K562 (cell line): ENCODE data around the gene USP48. TPM values are rescaled to one million over a fixed set of nuclear protein-coding genes. Genes with fewer than 3 reads are reported as not detected.

Source experiments
- CHD7 ChIP-seq: fragments of 200-600 bp; sonication (generic); IDR thresholded peaks from one replicate; pipeline ENCODE4 v1.6.1; 2012; ENCODE audit warnings: mild to moderate bottlenecking, low read depth, low read length, inconsistent platforms
- KLF13 ChIP-seq: fragments of 450-650 bp; IDR thresholded peaks from 2 replicates; pipeline ENCODE4 v1.6.1; 2016; ENCODE audit warnings: missing genetic modification characterization, low read depth, mild to moderate bottlenecking, missing compliant biosample characterization, moderate library complexity, borderline replicate concordance
- polyA plus RNA-seq, 8 experiments: library from polyadenylated mRNA; depleted of rRNA in 4 of 8; stranded (reverse) in 5 of 8; unstranded in 3 of 8; fragments of >200 nt; fragmentation: Nextera tagmentation in 2 of 8; fragmentation: Illumina TruSeq in 1 of 8; extraction: Ambion mirVana in 2 of 8; extraction: Trizol in 1 of 8; gene quantifications; 2 replicates each; pipeline versions ENCODE4 v1.2.1 to v1.2.3, GENCODE V29; 2011 to 2014; ENCODE audit warnings: inconsistent platforms in 1 of 8, missing spikeins in 1 of 8
- total RNA-seq, 7 experiments: library from RNA; depleted of rRNA in 6 of 7; stranded (reverse); fragments of >200 nt in 6 of 7; fragmentation: Illumina TruSeq in 2 of 7; extraction: Trizol in 2 of 7; gene quantifications; 2 replicates each; pipeline versions ENCODE4 v1.2.1 to v1.2.3, GENCODE V29; 2011 to 2021; ENCODE audit warnings: low replicate concordance in 1 of 7
- TF ChIP-seq, protein P1 (sequence below): sonication (generic); formaldehyde crosslinking; IDR thresholded peaks from 2 replicates; pipeline ENCODE4 v1.8.0; 2023; ENCODE audit warnings: missing genetic modification reagents, mild to moderate bottlenecking, borderline replicate concordance
- TF ChIP-seq, protein P2 (sequence below): fragments of 150-350 bp; conservative IDR thresholded peaks from 2 replicates; pipeline ENCODE4 v1.6.1; 2014; ENCODE audit warnings: low read length

The USP48 gene
- total and polyA plus RNA-seq, 9 of the 15 experiments (the other 6 are each of a cell fraction or from before 2014, with no cell fraction given) = 23.3 to 123 (median 106) TPM

DNA sequence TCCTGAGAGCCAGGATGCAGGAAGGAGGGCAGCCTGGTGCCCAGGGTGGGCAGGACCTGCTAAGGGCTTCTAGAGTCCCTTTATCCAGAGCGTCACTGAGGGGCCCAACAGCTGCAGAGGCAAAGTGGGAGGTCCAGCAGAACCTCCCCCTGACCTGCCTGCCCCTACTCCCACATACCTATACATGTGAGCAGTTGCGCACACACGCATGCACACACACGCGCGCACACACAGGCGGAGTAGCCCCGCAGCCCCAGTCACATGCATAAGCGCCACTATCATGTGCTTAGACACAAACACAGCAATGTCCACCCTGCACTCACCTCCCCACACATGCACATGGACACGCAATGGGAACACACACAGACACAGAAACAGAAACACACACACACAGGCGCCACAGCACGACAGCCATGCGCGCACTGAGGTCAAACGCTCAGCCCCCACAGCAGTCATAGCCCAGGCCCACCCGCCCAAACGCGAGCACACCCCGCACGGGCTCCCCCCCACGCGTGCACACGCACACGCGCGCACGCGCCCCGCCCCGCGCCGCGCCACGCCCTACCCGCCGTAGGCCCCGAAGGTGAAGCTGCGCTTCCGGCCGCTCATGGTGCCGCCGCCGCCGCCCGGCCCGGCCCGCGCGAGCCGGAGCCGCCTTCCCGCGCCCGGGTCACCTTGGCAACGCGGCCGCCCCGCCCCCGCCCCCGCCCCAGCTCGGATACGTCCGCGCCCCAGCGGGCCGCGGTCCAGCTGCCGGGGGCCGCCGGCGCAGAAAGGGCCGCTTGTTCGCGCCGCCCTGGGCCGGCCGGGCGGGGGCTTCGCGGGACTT, 131.5 kb downstream of the USP48 start (continued):
- no peak for TF ChIP-seq CHD7
- TF ChIP-seq, protein P1, sequence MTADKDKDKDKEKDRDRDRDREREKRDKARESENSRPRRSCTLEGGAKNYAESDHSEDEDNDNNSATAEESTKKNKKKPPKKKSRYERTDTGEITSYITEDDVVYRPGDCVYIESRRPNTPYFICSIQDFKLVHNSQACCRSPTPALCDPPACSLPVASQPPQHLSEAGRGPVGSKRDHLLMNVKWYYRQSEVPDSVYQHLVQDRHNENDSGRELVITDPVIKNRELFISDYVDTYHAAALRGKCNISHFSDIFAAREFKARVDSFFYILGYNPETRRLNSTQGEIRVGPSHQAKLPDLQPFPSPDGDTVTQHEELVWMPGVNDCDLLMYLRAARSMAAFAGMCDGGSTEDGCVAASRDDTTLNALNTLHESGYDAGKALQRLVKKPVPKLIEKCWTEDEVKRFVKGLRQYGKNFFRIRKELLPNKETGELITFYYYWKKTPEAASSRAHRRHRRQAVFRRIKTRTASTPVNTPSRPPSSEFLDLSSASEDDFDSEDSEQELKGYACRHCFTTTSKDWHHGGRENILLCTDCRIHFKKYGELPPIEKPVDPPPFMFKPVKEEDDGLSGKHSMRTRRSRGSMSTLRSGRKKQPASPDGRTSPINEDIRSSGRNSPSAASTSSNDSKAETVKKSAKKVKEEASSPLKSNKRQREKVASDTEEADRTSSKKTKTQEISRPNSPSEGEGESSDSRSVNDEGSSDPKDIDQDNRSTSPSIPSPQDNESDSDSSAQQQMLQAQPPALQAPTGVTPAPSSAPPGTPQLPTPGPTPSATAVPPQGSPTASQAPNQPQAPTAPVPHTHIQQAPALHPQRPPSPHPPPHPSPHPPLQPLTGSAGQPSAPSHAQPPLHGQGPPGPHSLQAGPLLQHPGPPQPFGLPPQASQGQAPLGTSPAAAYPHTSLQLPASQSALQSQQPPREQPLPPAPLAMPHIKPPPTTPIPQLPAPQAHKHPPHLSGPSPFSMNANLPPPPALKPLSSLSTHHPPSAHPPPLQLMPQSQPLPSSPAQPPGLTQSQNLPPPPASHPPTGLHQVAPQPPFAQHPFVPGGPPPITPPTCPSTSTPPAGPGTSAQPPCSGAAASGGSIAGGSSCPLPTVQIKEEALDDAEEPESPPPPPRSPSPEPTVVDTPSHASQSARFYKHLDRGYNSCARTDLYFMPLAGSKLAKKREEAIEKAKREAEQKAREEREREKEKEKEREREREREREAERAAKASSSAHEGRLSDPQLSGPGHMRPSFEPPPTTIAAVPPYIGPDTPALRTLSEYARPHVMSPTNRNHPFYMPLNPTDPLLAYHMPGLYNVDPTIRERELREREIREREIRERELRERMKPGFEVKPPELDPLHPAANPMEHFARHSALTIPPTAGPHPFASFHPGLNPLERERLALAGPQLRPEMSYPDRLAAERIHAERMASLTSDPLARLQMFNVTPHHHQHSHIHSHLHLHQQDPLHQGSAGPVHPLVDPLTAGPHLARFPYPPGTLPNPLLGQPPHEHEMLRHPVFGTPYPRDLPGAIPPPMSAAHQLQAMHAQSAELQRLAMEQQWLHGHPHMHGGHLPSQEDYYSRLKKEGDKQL (CRISPR knock-in tag) = no peak
- TF ChIP-seq, protein P2, sequence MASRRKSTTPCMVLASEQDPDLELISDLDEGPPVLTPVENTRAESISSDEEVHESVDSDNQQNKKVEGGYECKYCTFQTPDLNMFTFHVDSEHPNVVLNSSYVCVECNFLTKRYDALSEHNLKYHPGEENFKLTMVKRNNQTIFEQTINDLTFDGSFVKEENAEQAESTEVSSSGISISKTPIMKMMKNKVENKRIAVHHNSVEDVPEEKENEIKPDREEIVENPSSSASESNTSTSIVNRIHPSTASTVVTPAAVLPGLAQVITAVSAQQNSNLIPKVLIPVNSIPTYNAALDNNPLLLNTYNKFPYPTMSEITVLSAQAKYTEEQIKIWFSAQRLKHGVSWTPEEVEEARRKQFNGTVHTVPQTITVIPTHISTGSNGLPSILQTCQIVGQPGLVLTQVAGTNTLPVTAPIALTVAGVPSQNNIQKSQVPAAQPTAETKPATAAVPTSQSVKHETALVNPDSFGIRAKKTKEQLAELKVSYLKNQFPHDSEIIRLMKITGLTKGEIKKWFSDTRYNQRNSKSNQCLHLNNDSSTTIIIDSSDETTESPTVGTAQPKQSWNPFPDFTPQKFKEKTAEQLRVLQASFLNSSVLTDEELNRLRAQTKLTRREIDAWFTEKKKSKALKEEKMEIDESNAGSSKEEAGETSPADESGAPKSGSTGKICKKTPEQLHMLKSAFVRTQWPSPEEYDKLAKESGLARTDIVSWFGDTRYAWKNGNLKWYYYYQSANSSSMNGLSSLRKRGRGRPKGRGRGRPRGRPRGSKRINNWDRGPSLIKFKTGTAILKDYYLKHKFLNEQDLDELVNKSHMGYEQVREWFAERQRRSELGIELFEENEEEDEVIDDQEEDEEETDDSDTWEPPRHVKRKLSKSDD = no peak
- TF ChIP-seq KLF13 = no peak
